AG04449 (cell line): Measurements from ENCODE around the gene PIP5K1B.
"Not testable (repeated sequence)": the region's sequence is repeated elsewhere in the genome, so short reads cannot be mapped to it uniquely, and the experiment has no call there.

ENCODE experiments used
- CTCF ChIA-PET: fragments of 350-600 bp; formaldehyde crosslinking; extraction: SDS; loops from one replicate; lab custom pipeline; 2021; ENCODE audit warnings: antibody characterized with exemption; lab: Yijun Ruan, JAX
- POLR2A ChIA-PET: fragments of 400-600, 350-600 bp; formaldehyde crosslinking; extraction: SDS; loops from one replicate; lab custom pipeline; 2020; ENCODE audit warnings: antibody characterized with exemption, inconsistent platforms; lab: Yijun Ruan, JAX
- DNase-seq: peaks from one replicate; pipeline ENCODE4 v3.0.0-alpha.2; 2010; ENCODE audit warnings: low read depth, low spot score
- H3K4me3 ChIP-seq: 2 replicates; pipeline ENCODE4 v1.5.1; 2011; ENCODE audit warnings: low read depth, mild to moderate bottlenecking, control low read depth, low read length
- CTCF ChIP-seq: IDR thresholded peaks from one replicate; pipeline ENCODE4 v1.5.1; 2011; ENCODE audit warnings: mild to moderate bottlenecking, moderate library complexity, low read length, control low read depth, inconsistent platforms; ENCODE audit not compliant: insufficient read depth; ENCODE audit errors: missing control alignments

PIP5K1B gene

GRCh38 chr9:69047371-69047770 is 342.3 kb downstream of the PIP5K1B start:
- TF ChIP-seq CTCF, result no peak
- CTCF ChIA-PET, result interaction anchor here (1.2 to 24.9 kb wide), 5 partner anchors 7 to 146 kb away, joined by 4 to 511 read pairs (median 28); partner anchors contain the start of gene FXN
- POLR2A ChIA-PET, result no interaction called here
- no peak overlapping the region for H3K4me3 ChIP-seq
- DNase-seq, result no peak

- CTCF ChIA-PET, result interaction anchor here (0.7 to 24.9 kb wide), 8 partner anchors 8 to 481 kb away, joined by 3 to 511 read pairs (median 3); partner anchors contain the start of gene FXN
- no peak for DNase-seq
- TF ChIP-seq CTCF, result no peak
- H3K4me3 ChIP-seq, result no peak overlapping the region
- POLR2A ChIA-PET, result no interaction called here
Measured at GRCh38 chr9:69049094-69049493, 344.1 kb downstream of the PIP5K1B start.

- DNase-seq, H3K4me3 ChIP-seq, POLR2A ChIA-PET: not testable (repeated sequence)
- CTCF ChIA-PET, result interaction anchor here (1.3 to 24.9 kb wide), 3 partner anchors 9 to 150 kb away, joined by 3 to 511 read pairs (median 4); no protein-coding TSS in a partner anchor
Measured at GRCh38 chr9:69050936-69051335, 345.9 kb downstream of the PIP5K1B start.

GRCh38 chr9:69054989-69055388 is 349.9 kb downstream of the PIP5K1B start:
- no peak for DNase-seq
- CTCF ChIA-PET, result interaction anchor here (0.7 to 24.9 kb wide), 20 partner anchors 10 to 168 kb away, joined by 3 to 511 read pairs (median 11); partner anchors contain the start of gene FXN
- H3K4me3 ChIP-seq, result no peak overlapping the region
- POLR2A ChIA-PET, result no interaction called here
- TF ChIP-seq CTCF, result no peak

GRCh38 chr9:69056191-69056815 is 351.3 kb downstream of the PIP5K1B start:
- CTCF ChIA-PET, result interaction anchor here (1.0 to 24.9 kb wide), 12 partner anchors 9 to 491 kb away, joined by 3 to 511 read pairs (median 22); partner anchors contain the start of gene FXN
- POLR2A ChIA-PET, result no interaction called here
- DNase-seq, result no peak
- no peak for TF ChIP-seq CTCF
- H3K4me3 ChIP-seq, result no peak overlapping the region

GRCh38 chr9:69058101-69058500 is 353.1 kb downstream of the PIP5K1B start:
- CTCF ChIA-PET, result interaction anchor here (5.4 to 24.9 kb wide), 3 partner anchors 7 to 135 kb away, joined by 36 to 511 read pairs (median 58); no protein-coding TSS in a partner anchor
- no peak for TF ChIP-seq CTCF
- DNase-seq, result no peak
- POLR2A ChIA-PET, result interaction anchor here (0.8 kb wide), 1 partner anchor 22 kb away, joined by 3 read pairs; the partner anchor contains the start of gene FXN
- no peak overlapping the region for H3K4me3 ChIP-seq
